KMS-11 (cell line): ENCODE measurements around the gene GLP2R.

Experiments used
- H2AFZ ChIP-seq: fragments of 200-600 bp; sonication (generic); 2 replicates; pipeline ENCODE4 v1.6.1; 2016; ENCODE audit warnings: antibody characterized with exemption, mixed run types, low read depth
- H3K27ac ChIP-seq: fragments of 200-600 bp; sonication (generic); 2 replicates; pipeline ENCODE4 v1.6.1; 2016; ENCODE audit warnings: mild to moderate bottlenecking, mixed run types
- H3K27me3 ChIP-seq: fragments of 200-600 bp; sonication (generic); 2 replicates; pipeline ENCODE4 v1.6.1; 2017; ENCODE audit warnings: mild to moderate bottlenecking, low read depth, mixed run types, moderate library complexity; ENCODE audit not compliant: insufficient read depth
- H3K36me3 ChIP-seq: fragments of 200-600 bp; sonication (generic); 2 replicates; pipeline ENCODE4 v1.6.1; 2017; ENCODE audit warnings: mild to moderate bottlenecking, mixed run types; ENCODE audit not compliant: insufficient read depth
- H3K4me1 ChIP-seq: fragments of 200-600 bp; sonication (generic); 2 replicates; pipeline ENCODE4 v1.6.1; 2016; ENCODE audit warnings: mild to moderate bottlenecking, low read depth, mixed run types; ENCODE audit not compliant: poor library complexity, severe bottlenecking
- H3K4me2 ChIP-seq: fragments of 200-600 bp; sonication (generic); 2 replicates; pipeline ENCODE4 v1.7.0; 2016; ENCODE audit warnings: mild to moderate bottlenecking, mixed run types
- H3K4me3 ChIP-seq: fragments of 200-600 bp; sonication (generic); IDR thresholded peaks from 2 replicates; pipeline ENCODE4 v1.6.1; 2017; ENCODE audit warnings: low read depth, low read length, mixed read lengths; ENCODE audit not compliant: insufficient read depth
- H3K79me2 ChIP-seq: fragments of 200-600 bp; sonication (generic); 2 replicates; pipeline ENCODE4 v1.6.1; 2016; ENCODE audit warnings: low read depth, mixed run types; ENCODE audit not compliant: insufficient read depth
- H3K9ac ChIP-seq: fragments of 200-600 bp; sonication (generic); 2 replicates; pipeline ENCODE4 v1.6.1; 2016; ENCODE audit warnings: mild to moderate bottlenecking, mixed run types
- H4K20me1 ChIP-seq: fragments of 200-600 bp; sonication (generic); 2 replicates; pipeline ENCODE4 v1.6.1; 2016; ENCODE audit warnings: mild to moderate bottlenecking, mixed run types; ENCODE audit not compliant: insufficient read depth
- CTCF ChIP-seq: fragments of 200-600 bp; sonication (generic); conservative IDR thresholded peaks from 2 replicates; pipeline ENCODE4 v1.6.1; 2017; ENCODE audit warnings: low read depth, mild to moderate bottlenecking, antibody characterized with exemption, low read length, moderate library complexity, mixed read lengths

The GLP2R gene

GRCh38 chr17:9894231-9894630 lies 68.5 kb downstream of the GLP2R start:
- H3K4me3 ChIP-seq: no peak overlapping the region
- no peak overlapping the region for H3K9ac ChIP-seq
- H3K27me3 ChIP-seq: no peaks in the 10 kb centered on the region
- no peak overlapping the region for H2AFZ ChIP-seq
- no peaks in the 10 kb centered on the region for H3K79me2 ChIP-seq
- no peak for TF ChIP-seq CTCF
- H3K36me3 ChIP-seq: no peaks in the 10 kb centered on the region
- no peaks in the 10 kb centered on the region for H4K20me1 ChIP-seq
- H3K4me2 ChIP-seq: no peak overlapping the region
- no peak overlapping the region for H3K27ac ChIP-seq
- H3K4me1 ChIP-seq: no peaks in the 10 kb centered on the region

- Histone ChIP-seq H3K4me2 (no peak overlapping the region), H3K4me1 (no peaks in the 10 kb centered on the region)
- TF ChIP-seq CTCF: no peak
These were observed 70.2 kb downstream of the GLP2R start for GRCh38 chr17:9895923-9896322.

DNA sequence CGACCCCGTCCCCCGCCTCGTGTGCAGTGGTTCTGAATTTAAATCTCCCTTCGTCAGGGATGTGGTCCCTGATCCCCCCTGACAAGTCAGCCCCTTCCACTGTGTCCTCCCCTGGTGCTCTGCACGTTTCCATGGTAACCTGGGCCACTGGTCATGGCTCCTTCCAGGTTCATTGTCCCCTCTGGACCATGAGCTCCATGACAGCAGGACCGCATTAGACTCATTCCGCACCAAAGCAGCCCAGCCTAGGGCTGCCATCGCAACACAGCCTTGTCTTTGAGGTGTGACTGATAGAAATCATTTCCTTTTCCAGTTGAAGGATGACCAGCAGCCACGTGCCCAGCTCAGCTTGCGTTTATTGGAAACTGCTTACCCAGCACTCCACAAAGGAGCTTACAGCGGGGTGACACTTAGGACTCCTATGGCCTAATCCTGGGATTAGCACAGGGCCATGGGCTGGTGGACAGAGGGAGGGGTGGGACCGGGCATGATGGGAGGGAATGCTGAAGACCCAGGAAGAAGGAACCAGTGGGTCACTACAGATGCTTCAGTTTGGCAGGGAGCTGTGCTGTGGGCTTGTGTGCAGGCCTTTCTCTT lies 71.7 kb downstream of the GLP2R start:
- no peaks in the 10 kb centered on the region for H3K36me3 ChIP-seq
- H3K4me1 ChIP-seq: no peaks in the 10 kb centered on the region
- no peak for TF ChIP-seq CTCF
- H3K27ac ChIP-seq: no peak overlapping the region
- H3K27me3 ChIP-seq: no peaks in the 10 kb centered on the region
- H2AFZ ChIP-seq: no peak overlapping the region
- H3K9ac ChIP-seq: no peak overlapping the region
- H4K20me1 ChIP-seq: no peaks in the 10 kb centered on the region
- no peaks in the 10 kb centered on the region for H3K79me2 ChIP-seq
- no peak overlapping the region for H3K4me2 ChIP-seq
- H3K4me3 ChIP-seq: no peak overlapping the region

More at GRCh38 chr17:9895923-9896322, 70.2 kb downstream of the GLP2R start:
- no peaks in the 10 kb centered on the region for H3K36me3 ChIP-seq
- H3K79me2 ChIP-seq: no peaks in the 10 kb centered on the region
- H4K20me1 ChIP-seq: no peaks in the 10 kb centered on the region
- no peak overlapping the region for H2AFZ ChIP-seq
- no peak overlapping the region for H3K9ac ChIP-seq
- no peaks in the 10 kb centered on the region for H3K27me3 ChIP-seq
- H3K27ac ChIP-seq: no peak overlapping the region
- H3K4me3 ChIP-seq: no peak overlapping the region

- Histone ChIP-seq H4K20me1 (no peaks in the 10 kb centered on the region), H3K27ac (no peak overlapping the region), H2AFZ (no peak overlapping the region), H3K79me2 (no peaks in the 10 kb centered on the region), H3K9ac (no peak overlapping the region), H3K4me2 (no peak overlapping the region), H3K27me3 (no peaks in the 10 kb centered on the region), H3K4me1 (no peaks in the 10 kb centered on the region), H3K4me3 (no peak overlapping the region), H3K36me3 (no peaks in the 10 kb centered on the region)
- TF ChIP-seq CTCF: no peak
These were observed 73.1 kb downstream of the GLP2R start for GRCh38 chr17:9898812-9899211.
